ENCODE results near the gene RANGRF. TPM values are rescaled to one million over a fixed set of nuclear protein-coding genes. Genes with fewer than 3 reads are reported as not detected.

Gene RANGRF
- total RNA-seq, 1 donor from 2014 or later, result 20.8 TPM

Other genes with a start within 250 kb of the RANGRF start
- gene ALOX15B, start 249.6 kb upstream of the RANGRF start, total RNA-seq, result 2.9 TPM
- gene ALOX12B, start 201.0 kb upstream of the RANGRF start, total RNA-seq, result not detected
- not detected for gene ALOXE3, start 170.2 kb upstream of the RANGRF start, total RNA-seq
- gene HES7, start 164.6 kb upstream of the RANGRF start, total RNA-seq, result not detected
- 316 TPM for gene PER1, start 136.3 kb upstream of the RANGRF start, total RNA-seq
- gene VAMP2, start 125.7 kb upstream of the RANGRF start, total RNA-seq, result 52.4 TPM
- 16.3 TPM for gene TMEM107, start 112.3 kb upstream of the RANGRF start, total RNA-seq
- 5.8 TPM for gene BORCS6, start 98.5 kb upstream of the RANGRF start, total RNA-seq
- not detected for gene AURKB, start 78.1 kb upstream of the RANGRF start, total RNA-seq
- gene CTC1, start 40.6 kb upstream of the RANGRF start, total RNA-seq, result 34.3 TPM
- gene PFAS, start 39.4 kb upstream of the RANGRF start, total RNA-seq, result 39.2 TPM
- gene SLC25A35, start 6.7 kb downstream of the RANGRF start, total RNA-seq, result 3.9 TPM
- gene ARHGEF15, start 21.6 kb downstream of the RANGRF start, total RNA-seq, result 71.8 TPM
- not detected for gene ODF4, start 51.2 kb downstream of the RANGRF start, total RNA-seq
- gene RPL26, start 94.5 kb downstream of the RANGRF start, total RNA-seq, result 1,206 TPM
- gene RNF222, start 109.2 kb downstream of the RANGRF start, total RNA-seq, result not detected
- 112 TPM for gene NDEL1, start 147.2 kb downstream of the RANGRF start, total RNA-seq